Right renal cortex interstitium (tissue), 3 donors: ENCODE measurements around the gene KLHL25. TPM values are rescaled to one million over a fixed set of nuclear protein-coding genes. Genes with fewer than 3 reads are reported as not detected.
"Not testable (repeated sequence)": the region's sequence is repeated elsewhere in the genome, so short reads cannot be mapped to it uniquely, and the experiment has no call there.

Source experiments
- DNase-seq, 3 donors: peaks; one replicate each; pipeline ENCODE4 v3.0.0-alpha.2; 2013; ENCODE audit warnings: low read depth in 3 of 3, low spot score in 2 of 3
- polyA plus RNA-seq, 3 donors: library from polyadenylated mRNA; unstranded; fragments of 120-200 nt; gene quantifications; one replicate each; pipeline ENCODE4 v1.2.1, GENCODE V29; 2013; ENCODE audit not compliant: insufficient read length in 3 of 3

Gene KLHL25
- polyA plus RNA-seq, 3 donors = 9.2 to 10.9 (median 9.5) TPM

DNA sequence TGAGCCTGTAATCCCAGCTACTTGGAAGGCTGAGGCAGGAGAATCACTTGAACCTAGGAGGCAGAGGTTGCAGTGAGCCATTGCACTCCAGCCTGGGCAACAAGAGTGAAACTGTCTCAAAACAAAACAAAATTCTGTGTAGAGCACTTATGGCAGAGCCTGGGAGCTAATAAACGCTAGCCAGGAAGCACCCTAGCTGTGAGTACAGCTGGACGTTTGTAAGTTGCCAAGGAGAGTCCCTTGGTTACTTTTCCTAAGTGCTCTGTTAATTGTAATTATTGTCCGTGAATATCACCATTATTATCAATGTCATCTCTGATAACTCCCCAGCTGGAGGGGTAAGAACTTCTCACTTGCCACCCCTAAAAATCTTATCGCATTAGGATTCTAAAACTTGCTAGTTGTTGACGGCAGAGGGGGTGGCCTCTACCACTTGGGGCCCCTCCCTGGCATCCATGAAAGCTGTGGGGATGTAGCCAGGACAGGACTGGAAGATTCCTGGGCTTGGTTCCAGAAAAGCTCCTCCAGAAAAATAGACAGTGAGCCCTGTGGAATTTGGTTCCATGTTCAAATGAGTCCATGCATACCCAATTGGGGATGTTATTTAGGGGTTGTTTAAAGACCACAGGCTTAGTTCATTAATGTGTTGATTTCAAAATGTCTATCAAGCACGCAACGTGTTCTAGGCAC is 9.9 kb upstream of the KLHL25 start:
- no peak for DNase-seq

DNA sequence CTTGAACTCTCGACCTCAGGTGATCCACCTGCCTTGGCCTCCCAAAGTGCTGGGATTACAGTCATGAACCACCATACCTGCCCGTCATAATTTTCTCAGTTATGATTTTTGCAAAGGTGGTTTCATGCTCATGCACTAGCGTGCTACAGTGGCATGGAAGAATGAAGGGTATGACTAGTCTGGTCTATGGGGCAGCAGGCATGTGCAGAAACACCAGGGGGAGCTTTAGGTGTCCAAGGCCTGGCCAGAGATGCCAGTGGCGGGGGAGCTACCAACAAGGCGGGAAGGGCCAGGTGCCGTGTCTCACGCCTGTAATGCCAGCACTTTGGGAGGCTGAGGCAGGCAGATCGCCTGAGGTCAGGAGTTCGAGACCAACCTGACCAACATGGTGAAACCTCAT is 7.9 kb upstream of the KLHL25 start:
- not testable (repeated sequence) for DNase-seq

DNA sequence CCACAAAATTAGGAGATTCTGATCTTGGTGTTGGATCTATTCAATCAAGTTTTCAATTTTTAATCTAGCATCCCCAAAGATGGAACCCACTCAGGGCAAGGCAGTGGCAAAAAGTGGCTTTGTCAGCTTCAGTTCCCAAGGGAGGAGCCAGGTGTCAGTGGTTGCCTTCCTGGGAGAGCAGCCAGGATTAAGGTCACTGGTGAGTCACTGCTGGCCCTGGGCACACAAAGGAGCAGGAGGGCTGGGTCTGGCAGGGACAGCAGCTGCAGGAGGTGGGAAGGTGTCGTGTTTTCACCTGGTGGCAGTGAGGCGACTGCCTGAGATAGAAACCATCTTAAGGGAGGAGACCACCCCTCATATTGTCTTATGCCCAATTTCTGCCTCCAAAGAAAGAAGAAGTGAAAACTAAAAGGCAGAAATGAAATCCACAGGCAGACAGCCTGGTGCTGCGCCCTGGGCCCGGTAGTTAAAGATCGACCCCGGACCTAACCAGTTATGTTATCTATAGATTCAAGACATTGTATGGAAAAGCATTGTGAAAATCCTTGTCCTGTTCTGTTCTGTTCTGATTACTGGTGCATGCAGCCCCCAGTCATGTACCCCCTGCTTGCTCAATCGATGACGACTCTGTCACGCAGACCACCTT is 5.9 kb upstream of the KLHL25 start:
- no peak for DNase-seq

DNA sequence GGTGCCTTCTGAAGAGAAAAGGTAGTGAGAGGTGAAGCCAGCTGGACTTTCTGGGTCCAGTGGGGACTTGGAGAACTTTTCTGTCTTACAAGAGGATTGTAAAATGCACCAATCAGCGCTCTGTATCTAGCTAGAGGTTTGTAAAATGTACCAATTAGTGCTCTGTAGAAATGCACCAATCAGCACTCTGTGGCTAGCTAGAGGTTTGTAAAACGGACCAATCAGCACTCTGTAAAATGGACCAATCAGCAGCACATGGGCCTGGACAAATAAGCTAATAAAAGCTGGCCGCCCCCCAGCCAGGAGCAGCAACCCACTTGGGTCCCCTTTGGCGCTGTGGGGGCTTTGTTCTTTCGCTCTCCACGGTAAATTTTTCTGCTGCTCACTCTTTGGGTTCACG is 1.6 kb upstream of the KLHL25 start:
- not testable (repeated sequence) for DNase-seq

DNA sequence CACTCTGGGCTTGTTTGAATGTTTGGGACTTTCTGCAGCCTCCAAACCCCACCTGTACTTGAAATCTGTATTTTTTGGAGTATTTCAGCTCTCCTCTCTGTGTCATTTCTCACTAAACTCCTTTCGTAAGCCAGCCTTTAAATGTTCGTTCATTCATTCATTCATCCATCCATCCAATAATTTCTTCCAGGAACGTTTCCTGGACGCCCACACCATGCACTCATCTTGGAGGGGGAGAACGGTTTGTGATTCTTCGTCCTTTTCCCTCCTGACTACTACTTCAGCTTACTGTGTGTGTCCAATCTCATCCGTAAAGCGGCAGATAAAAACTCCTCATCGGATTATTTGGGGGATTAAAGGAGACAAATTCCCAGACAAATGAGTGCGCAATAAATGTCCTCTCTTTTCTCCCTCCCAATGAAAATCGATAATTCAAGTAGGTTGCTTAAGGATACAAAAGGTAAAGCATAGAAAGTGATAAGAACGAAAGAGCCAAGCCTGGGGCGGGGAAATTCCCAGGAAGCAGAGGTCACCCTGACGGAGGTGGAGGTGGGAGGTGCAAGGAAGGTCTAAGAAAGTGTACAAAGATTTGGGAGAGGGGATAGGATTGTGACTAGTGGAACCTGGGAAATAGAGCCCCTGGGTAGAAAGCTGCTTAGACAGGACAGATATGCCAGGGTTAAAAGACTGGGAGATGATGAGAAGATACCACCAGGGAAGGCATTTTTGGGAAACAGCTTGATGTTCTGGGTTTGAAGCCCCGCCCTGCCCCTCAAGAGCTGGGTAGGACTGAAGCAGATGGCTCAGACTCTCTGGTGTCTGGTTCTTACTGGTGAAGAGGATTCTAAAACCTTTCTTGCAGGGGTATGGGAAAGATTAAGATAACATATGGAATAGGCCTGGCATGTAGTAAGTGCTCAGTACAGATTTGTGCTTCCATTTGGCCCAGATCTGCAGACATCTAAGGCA is 896 bp upstream of the KLHL25 start:
- DNase-seq = no peak

DNA sequence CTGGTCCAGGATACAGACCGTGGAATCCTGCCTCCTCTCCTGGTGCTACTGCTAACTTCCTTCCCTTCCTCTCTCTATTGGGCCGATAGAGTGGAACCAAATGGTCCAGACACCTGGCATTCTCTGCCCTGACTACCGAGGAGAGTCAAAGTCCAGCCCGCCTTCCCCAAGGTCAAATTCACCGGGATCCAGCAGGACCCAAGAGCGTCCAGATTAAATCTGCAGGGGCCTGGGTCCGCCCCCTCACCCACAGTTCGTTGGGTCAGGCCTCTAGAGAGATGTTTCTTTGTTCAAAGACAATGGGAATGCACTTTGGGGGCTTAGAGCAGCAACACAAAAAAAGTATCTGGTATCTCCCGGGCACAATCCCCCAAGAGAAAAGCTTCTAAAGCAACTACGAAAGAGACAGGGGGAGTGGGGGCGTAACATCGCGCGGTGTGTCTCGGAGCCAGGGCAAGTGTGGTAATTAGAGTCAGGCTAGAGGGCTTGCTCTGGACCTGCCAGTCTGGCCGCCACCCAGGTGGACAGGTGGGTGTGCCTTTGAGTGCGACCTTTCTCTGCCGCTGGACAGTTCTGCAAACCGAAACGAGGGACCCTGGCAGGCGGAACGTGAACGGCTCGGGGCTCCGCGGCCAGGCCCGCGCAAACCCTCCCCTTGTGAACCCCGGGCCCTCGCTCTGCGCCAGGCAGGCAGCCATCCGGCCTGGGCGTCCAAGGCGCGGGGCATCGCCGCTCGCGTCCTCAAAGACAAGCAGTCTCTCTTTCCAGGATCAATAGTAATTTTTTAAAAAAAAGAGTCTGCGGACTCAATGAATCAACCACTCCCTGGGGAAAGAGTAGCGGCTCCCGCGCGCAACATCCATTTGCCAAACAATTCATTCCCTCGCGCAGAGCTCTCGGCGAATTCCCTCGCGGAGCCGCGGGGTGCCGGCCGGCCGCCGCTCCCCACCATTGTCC is 806 bp downstream of the KLHL25 start:
- no peak for DNase-seq

DNA sequence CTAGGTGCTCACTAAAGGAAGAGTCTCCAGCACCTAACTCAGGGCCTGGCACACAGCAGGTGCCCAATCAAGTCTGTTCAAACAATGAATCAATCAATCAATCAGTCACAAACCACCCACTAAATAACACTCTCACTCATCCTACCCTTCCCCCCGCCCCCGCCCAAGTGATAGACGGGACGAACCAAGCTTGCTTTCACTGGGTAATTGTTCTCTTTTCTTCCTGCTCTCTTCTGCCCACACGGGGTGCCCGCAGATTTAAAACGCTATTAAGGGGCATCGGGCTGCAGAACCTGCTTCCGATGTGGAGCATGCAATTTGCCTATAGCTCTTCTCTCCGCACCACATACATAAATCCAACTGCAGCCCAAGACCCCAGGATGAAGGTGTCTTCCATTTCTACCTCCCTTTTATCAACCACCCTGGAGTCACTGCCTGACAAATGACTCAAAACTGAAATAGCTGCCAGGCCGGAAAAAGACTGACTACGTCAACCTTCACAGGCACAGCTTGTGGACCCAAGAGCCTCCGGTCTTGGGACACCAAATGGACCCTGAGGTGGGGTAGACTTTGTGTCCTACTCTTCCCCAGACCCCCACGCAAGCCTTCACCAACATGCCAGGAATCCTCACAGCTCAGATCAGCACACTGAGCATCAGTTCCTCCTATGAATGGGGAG is 1.7 kb downstream of the KLHL25 start:
- DNase-seq = no peak

DNA sequence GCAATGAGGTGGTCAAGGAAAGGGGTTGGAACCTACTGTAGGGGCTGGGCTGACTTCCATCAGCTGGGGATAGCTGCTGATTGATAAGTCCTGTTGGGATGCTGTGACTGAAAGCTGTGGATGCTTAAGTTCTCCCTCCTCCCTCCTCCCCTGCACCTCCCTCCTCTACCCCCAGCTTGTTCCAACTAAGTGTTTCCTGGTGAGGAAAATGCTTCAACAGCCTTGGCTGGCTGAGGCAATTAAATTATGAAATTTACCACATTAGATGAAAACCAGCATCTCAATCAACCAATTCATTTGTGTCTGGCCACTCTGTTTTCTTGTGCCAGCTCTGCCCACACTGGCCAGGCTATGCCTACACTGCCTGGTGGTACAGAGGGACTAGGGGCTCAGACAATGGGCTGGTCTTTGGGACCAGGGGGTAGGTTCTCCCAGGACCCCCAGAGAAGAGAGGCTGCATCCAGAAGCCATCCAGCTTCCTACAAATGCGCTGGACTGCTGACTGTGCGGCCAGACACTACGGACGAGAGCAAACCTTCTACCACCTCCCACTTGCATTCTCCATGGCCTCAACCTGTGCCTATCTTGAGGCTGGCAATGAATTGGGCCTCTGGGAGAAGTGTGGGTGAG is 2.5 kb downstream of the KLHL25 start:
- DNase-seq = no peak

DNA sequence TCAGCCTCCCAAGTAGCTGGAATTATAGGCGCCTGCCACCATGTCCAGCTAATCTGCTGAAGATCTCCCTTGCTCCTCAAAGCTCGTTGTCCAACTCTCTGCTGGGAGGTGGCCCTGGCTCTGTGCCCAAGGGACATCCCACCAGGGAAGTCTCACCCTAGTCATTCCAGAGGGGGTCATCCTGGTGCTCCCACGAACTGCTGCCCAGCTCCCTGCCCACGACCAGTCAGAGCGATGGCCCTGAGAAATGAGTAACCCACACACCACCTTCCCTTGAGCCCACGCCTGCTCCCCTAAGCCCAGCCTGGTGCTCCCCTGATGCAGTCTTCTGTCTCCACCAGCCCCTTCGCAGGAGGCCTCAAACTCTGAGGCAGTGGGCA is 5.2 kb downstream of the KLHL25 start:
- DNase-seq = no peak

DNA sequence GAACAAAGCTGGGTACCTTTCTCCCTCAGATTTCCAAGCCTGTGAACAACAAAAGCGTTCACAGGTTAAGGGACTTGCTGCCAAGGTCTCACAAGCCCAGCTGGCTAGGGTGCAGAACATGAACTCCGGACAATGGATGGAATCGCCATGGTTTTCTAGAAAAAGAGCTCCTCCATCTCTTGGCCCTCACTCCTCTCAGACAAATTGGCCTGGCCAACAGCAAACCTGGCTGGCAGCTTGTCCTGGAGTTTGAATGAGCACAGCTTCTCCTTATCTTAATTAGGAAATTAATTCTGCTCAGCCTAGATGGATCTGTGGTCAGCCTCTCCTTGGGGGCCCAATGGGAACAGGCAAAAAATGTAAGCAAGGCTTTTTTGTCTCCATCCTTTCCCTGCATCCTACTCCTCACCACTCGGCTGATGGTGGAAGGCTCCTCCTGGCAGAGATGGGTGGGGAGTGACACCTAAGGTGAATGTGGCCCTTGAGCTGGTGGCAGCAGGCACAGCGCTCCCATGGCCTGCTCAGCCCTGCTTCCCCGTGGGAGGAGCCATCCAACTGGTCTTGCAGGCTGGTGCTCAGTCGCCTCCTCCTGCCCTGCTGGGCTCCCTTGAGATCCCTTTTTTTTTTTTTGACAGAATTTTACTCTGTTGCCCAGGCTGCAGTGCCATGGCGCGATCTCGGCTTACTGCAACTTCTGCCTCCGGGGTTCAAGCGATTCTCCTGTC is 5.8 kb downstream of the KLHL25 start:
- no peak for DNase-seq

DNA sequence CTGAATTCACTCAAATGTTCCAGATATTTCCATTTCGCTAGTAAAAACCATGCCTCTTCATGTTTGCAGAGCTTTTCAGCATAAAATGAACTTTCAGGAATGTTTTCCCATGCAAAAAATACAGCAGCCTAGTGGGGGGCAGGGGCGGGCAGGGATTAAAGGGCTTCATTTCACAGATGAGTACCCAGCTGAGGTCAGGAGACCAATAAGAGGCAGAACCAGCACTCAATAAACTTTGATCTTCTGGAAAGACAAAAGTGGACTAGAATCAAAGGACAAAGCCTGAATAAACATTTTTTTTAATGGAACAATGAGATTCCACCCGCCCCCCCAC is 8.0 kb downstream of the KLHL25 start:
- no peak for DNase-seq

DNA sequence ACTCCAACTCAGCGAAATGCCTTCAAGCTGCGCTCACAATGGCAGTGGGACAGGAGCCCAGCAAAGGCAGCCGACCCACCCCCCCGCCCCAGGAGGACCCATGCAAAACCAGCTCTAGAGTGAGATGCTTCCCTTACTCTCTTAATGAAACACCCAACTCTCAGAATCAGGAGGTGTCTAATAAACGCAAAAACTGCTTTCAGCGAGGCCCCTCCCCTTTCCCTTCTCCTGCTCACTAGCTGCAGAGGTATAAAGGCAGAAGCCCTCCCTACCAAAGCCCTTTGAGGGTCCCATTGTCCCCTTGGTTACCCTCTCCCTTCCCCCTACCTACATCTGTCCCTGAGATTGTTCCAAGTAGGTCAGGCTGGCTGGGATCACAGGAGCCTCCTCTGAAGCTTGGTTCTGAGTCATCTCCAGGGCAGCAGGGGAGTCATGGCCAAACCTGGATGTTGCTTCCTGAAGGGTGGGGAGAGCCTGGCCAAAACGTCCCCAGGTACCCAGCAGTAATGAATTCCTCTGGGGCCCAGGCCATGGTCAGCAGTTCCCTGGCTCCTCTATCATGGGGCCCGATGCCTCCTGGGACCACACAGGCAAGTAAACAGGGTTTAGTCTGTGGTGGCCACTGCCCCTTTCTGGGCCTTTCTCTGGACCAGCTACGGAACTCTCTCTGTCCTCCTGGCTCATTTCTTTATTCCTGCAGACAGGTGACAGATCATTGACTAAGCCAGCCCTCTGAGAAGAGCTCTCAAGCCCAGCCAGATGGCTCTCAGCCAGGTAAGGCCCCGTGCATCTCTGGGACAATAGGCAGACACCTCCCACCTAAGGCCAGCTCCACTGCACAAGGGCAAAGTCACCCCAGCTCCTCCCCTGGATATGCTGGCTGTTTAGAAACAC is 8.6 kb downstream of the KLHL25 start:
- no peak for DNase-seq

DNA sequence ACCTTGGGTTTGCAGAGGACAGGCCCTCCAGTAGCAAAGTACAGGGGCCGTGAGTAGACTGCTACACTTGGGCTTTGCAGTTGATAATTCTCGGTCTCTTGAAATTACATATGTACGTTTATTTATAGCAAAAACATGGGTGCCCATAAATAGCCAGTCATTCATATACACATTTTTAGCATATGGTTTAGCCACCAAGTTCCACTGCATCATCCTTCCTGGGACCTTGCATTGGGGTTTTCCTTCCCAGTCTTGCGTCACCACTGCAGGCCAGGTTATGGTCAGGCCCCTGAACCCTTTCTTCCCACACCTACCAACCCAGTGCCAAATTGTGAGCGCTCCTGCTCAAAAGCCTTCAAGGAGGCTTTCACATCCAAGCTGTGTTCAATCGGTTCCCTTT is 12.7 kb downstream of the KLHL25 start:
- no peak for DNase-seq

DNA sequence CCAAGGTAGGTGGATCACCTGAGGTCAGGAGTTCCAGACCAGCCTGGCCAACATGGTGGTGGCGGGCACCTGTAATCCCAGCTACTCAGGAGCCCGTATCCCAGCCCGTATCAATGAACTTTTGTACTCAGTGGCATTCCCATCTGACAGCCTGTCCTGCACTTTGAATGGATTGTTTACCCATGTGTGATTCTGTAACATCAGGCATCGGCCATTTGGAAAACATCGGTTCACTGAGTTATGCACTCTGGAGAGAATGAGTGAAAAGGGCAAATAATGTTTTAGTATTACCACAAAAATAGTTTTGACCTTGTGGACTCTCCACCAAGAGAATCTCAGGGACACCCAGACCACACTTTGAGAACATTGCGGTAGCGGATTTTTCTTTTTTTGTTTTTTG is 13.6 kb downstream of the KLHL25 start:
- no peak for DNase-seq

DNA sequence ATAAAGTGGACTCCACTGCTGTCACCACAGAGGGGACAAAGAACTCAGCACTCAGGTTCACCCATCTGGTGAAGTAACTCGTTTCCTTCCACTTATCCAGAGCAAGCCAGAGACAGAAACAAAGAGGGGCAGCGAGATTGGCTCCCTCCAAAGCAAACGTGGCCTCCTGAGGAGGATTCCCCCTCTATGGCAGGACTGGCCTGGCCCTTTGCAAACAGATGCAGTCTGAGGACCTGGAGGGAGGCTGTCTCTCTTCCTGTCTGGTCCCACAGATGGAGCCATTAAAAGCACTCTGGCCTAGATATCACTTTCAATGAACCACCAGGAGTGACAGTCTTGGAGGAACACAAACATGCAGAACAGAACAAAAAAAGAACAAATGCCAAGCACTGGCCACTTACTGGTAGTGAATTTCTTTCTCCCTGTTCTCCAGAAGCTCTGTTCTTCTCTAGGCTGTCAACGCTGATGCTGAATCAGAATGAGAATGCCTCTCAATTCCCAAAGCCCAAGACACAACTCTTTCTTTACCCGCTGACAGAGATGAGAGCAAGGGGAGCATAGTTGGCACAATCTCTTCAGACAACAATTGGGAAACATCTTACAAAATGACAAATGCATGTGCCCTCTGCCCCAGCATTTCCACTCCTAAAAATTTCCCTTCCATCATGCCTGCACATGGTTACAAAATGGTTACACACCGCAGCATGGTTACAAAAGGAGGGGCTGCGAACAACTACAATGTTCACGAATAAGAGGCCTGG is 14.3 kb downstream of the KLHL25 start:
- DNase-seq = no peak

DNA sequence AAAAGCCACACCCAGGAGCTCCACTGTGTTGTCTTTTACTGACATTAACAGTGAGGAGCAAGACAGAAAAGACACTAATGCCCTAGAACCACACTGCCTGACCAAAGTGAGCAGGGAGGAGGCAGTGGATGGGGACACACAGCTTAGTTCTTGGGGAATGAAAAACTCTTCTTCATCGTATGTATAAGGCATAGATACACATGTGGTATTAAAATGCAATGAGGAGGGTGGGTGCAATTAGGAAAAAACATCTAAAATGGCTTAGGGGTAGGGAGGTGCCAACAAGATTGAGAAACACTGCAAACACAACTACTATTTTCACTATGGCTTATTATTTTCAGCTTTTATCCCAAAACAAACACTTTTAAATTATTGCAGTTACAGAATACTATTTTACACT is 15.5 kb downstream of the KLHL25 start:
- DNase-seq = no peak

DNA sequence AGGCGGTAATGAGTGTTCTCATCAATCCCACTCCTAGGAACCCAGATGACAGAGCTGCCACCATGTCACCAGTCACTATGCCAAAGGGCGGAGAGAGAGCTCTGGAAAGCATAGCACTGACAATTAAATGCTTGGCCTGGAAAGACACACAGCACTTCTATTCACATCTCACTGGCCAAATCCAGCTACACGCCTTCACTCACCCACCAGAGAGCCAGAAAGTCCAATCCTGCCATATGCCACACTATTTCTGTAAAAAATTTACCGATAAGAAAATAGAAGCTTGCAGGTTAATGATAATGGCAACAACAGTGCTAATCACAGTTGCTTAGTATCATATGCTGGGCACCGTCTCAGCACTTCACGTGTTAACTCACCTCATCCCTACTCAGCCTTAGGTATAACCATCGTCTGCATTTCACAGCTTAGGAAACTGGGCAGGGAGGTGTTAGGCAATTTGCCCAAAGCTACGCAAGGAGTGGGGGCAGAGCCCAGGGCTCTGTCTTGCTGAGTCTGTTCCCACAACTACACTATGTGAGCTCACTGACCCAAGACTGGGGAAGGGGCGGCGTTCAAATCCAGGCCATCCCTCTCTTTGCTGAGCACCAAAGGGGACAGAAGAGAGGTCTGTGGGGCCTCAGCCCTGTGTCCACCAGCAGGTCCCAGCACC is 16.5 kb downstream of the KLHL25 start:
- DNase-seq = no peak
